Activated CD8-positive, alpha-beta memory T cell treated with anti-CD3 and anti-CD28 coated beads, Interleukin-2, amount 50 U/mL, for 48 hours (primary cell): ENCODE results near the gene CFAP251.

ENCODE experiments used
- DNase-seq: peaks from one replicate; pipeline ENCODE4 v3.0.0-alpha.2; 2020

The CFAP251 gene

GRCh38 chr12:122006186-122006926 lies 88.0 kb downstream of the CFAP251 start:
- no peak for DNase-seq

- no peak for DNase-seq
Observed at GRCh38 chr12:122009741-122010140, 91.3 kb downstream of the CFAP251 start.

GRCh38 chr12:122012184-122012583 lies 93.8 kb downstream of the CFAP251 start:
- no peak for DNase-seq

GRCh38 chr12:122013136-122013535 lies 94.7 kb downstream of the CFAP251 start:
- no peak for DNase-seq

GRCh38 chr12:122013791-122014590 lies 95.6 kb downstream of the CFAP251 start:
- DNase-seq: no peak

GRCh38 chr12:122014781-122015180 lies 96.4 kb downstream of the CFAP251 start:
- DNase-seq: no peak

- no peak for DNase-seq
Observed at GRCh38 chr12:122018457-122018856, 100.1 kb downstream of the CFAP251 start.

GRCh38 chr12:122018937-122019336 lies 100.5 kb downstream of the CFAP251 start:
- DNase-seq: no peak

GRCh38 chr12:122020795-122021192 lies 102.4 kb downstream of the CFAP251 start:
- DNase-seq: no peak

- peak; percentile 67 for DNase-seq
Observed at GRCh38 chr12:122021193-122021821, 102.9 kb downstream of the CFAP251 start.

GRCh38 chr12:122021822-122022392 lies 103.5 kb downstream of the CFAP251 start, which contains the start of gene BCL7A:
Gene BCL7A (plus strand): TSS chr12:122021884. CDS start chr12:122022092, 208 bp downstream.
- peak; percentile 79 for DNase-seq

- peak; percentile 69 for DNase-seq
Observed at GRCh38 chr12:122022393-122023338, 104.3 kb downstream of the CFAP251 start.

- DNase-seq: peak; percentile 65
Observed at GRCh38 chr12:122023339-122024131, 105.1 kb downstream of the CFAP251 start.

- DNase-seq: no peak
Observed at GRCh38 chr12:122024132-122024785, 105.9 kb downstream of the CFAP251 start.

GRCh38 chr12:122026706-122027333 lies 108.4 kb downstream of the CFAP251 start:
- no peak for DNase-seq

- DNase-seq: no peak
Observed at GRCh38 chr12:122028165-122028904, 109.9 kb downstream of the CFAP251 start.

- peak; percentile 84 for DNase-seq
Observed at GRCh38 chr12:122028905-122029560, 110.6 kb downstream of the CFAP251 start.

GRCh38 chr12:122029620-122030423 lies 111.4 kb downstream of the CFAP251 start:
- DNase-seq: no peak
